Measurements from ENCODE around the gene CNTNAP2.
A peak's percentile ranks its signal among the peaks of the same experiment; 100 is the strongest.

Gene CNTNAP2

GRCh38 chr7:146296028-146296427 is 179.4 kb downstream of the CNTNAP2 start:
- DNase-seq (ENCODE audit: low read depth) = no peak

- DNase-seq (ENCODE audit: low read depth) = no peak
Measured at GRCh38 chr7:146314962-146315361, 198.4 kb downstream of the CNTNAP2 start.

GRCh38 chr7:146319629-146320028 is 203.0 kb downstream of the CNTNAP2 start:
- no peak for DNase-seq (ENCODE audit: low read depth)

GRCh38 chr7:146321301-146321700 is 204.7 kb downstream of the CNTNAP2 start:
- no peak for DNase-seq (ENCODE audit: low read depth)

GRCh38 chr7:146331369-146331768 is 214.8 kb downstream of the CNTNAP2 start:
- DNase-seq (ENCODE audit: low read depth) = no peak

GRCh38 chr7:146345251-146345650 is 228.7 kb downstream of the CNTNAP2 start:
- DNase-seq (ENCODE audit: low read depth) = no peak

- DNase-seq (ENCODE audit: low read depth) = no peak
Measured at GRCh38 chr7:146346096-146346495, 229.5 kb downstream of the CNTNAP2 start.

GRCh38 chr7:146355216-146355615 is 238.6 kb downstream of the CNTNAP2 start:
- no peak for DNase-seq (ENCODE audit: low read depth)

- DNase-seq (ENCODE audit: low read depth) = peak; percentile 2
Measured at GRCh38 chr7:146359176-146359575, 242.6 kb downstream of the CNTNAP2 start.

- peak; percentile 28 for DNase-seq (ENCODE audit: low read depth)
Measured at GRCh38 chr7:146366938-146367337, 250.3 kb downstream of the CNTNAP2 start.

GRCh38 chr7:146370171-146370570 is 253.6 kb downstream of the CNTNAP2 start:
- DNase-seq (ENCODE audit: low read depth) = no peak

GRCh38 chr7:146375170-146375569 is 258.6 kb downstream of the CNTNAP2 start:
- no peak for DNase-seq (ENCODE audit: low read depth)

GRCh38 chr7:146378196-146378595 is 261.6 kb downstream of the CNTNAP2 start:
- DNase-seq (ENCODE audit: low read depth) = no peak

- no peak for DNase-seq (ENCODE audit: low read depth)
Measured at GRCh38 chr7:146387140-146387539, 270.5 kb downstream of the CNTNAP2 start.

- DNase-seq (ENCODE audit: low read depth) = no peak
Measured at GRCh38 chr7:146388928-146389327, 272.3 kb downstream of the CNTNAP2 start.

GRCh38 chr7:146393346-146393745 is 276.7 kb downstream of the CNTNAP2 start:
- no peak for DNase-seq (ENCODE audit: low read depth)

GRCh38 chr7:146397141-146397540 is 280.5 kb downstream of the CNTNAP2 start:
- no peak for DNase-seq (ENCODE audit: low read depth)

GRCh38 chr7:146401939-146402338 is 285.3 kb downstream of the CNTNAP2 start:
- no peak for DNase-seq (ENCODE audit: low read depth)

- DNase-seq (ENCODE audit: low read depth) = no peak
Measured at GRCh38 chr7:146405737-146406136, 289.1 kb downstream of the CNTNAP2 start.

- DNase-seq (ENCODE audit: low read depth) = no peak
Measured at GRCh38 chr7:146411975-146412374, 295.4 kb downstream of the CNTNAP2 start.

GRCh38 chr7:146412781-146413180 is 296.2 kb downstream of the CNTNAP2 start:
- no peak for DNase-seq (ENCODE audit: low read depth)

- peak; percentile 4 for DNase-seq (ENCODE audit: low read depth)
Measured at GRCh38 chr7:146414373-146414772, 297.8 kb downstream of the CNTNAP2 start.

- peak; percentile 4 for DNase-seq (ENCODE audit: low read depth)
Measured at GRCh38 chr7:146414937-146415336, 298.3 kb downstream of the CNTNAP2 start.

- DNase-seq (ENCODE audit: low read depth) = no peak
Measured at GRCh38 chr7:146417176-146417575, 300.6 kb downstream of the CNTNAP2 start.

- no peak for DNase-seq (ENCODE audit: low read depth)
Measured at GRCh38 chr7:146423446-146423845, 306.8 kb downstream of the CNTNAP2 start.
